ENCODE results near the gene SLC37A3.

Gene SLC37A3

GRCh38 chr7:140297192-140297591 lies 101.1 kb downstream of the SLC37A3 start:
- Histone ChIP-seq H2BK5ac (ENCODE audit: low read length) (no peak overlapping the region), H4K91ac (ENCODE audit: low read depth, low read length, poor library complexity) (no peak overlapping the region), H3K4me2 (ENCODE audit: insufficient read depth, low read length, poor library complexity, severe bottlenecking) (no peak overlapping the region), H2BK15ac (ENCODE audit: low read length) (no peak overlapping the region), H3K4me1 (ENCODE audit: control insufficient read depth in 2 of 2, insufficient read depth in 1 of 2, low read depth in 1 of 2, low read length in 2 of 2) (peaks cover 0 to 3% of the 10 kb centered on the region in 2 donors), H3K4ac (ENCODE audit: low read length) (no peak overlapping the region), H3K18ac (ENCODE audit: low read length) (no peak overlapping the region), H3K9me3 (replicated peaks in 1 of 2; ENCODE audit: control insufficient read depth in 2 of 2, insufficient read depth in 1 of 2, low read depth in 1 of 2, low read length in 2 of 2) (no peaks in the 10 kb centered on the region), H3K27ac (replicated peaks; ENCODE audit: low read length) (no peak overlapping the region), H3K79me1 (ENCODE audit: low read depth, low read length) (no peaks in the 10 kb centered on the region), H3K14ac (ENCODE audit: low read length) (no peak overlapping the region), H2BK120ac (ENCODE audit: low read depth, low read length) (no peak overlapping the region), H3K23ac (ENCODE audit: low read depth, low read length, poor library complexity) (no peak overlapping the region), H3K27me3 (ENCODE audit: control insufficient read depth in 3 of 3, insufficient read depth in 3 of 3, low read depth in 1 of 3, low read length in 3 of 3) (no peaks in the 10 kb centered on the region), H3K4me3 (ENCODE audit: low read length in 2 of 2) (no peak overlapping the region), H3K36me3 (replicated peaks in 1 of 2; ENCODE audit: control insufficient read depth in 2 of 2, insufficient read depth in 2 of 2, low read length in 2 of 2) (no peaks in the 10 kb centered on the region), H3K9ac (ENCODE audit: low read depth, low read length, poor library complexity) (no peak overlapping the region), H2AFZ (ENCODE audit: low read length) (no peak overlapping the region), H4K8ac (ENCODE audit: low read depth, low read length) (no peak overlapping the region), H2AK5ac (ENCODE audit: low read depth, low read length) (no peak overlapping the region), H2BK12ac (ENCODE audit: low read length) (no peak overlapping the region)
- no peak for DNase-seq (ENCODE audit: low spot score)
- no CpG with 5 or more reads among the region's 6 CpGs for WGBS, 2 donors (ENCODE audit: extremely low coverage in 2 of 2, insufficient read length in 2 of 2, insufficient replicate concordance in 1 of 2)

- Histone ChIP-seq H3K79me1 (ENCODE audit: low read depth, low read length) (no peaks in the 10 kb centered on the region), H3K14ac (ENCODE audit: low read length) (no peak overlapping the region), H3K36me3 (replicated peaks in 1 of 2; ENCODE audit: control insufficient read depth in 2 of 2, insufficient read depth in 2 of 2, low read length in 2 of 2) (no peaks in the 10 kb centered on the region), H4K91ac (ENCODE audit: low read depth, low read length, poor library complexity) (no peak overlapping the region), H3K4me2 (ENCODE audit: insufficient read depth, low read length, poor library complexity, severe bottlenecking) (no peak overlapping the region), H3K27me3 (ENCODE audit: control insufficient read depth in 3 of 3, insufficient read depth in 3 of 3, low read depth in 1 of 3, low read length in 3 of 3) (no peaks in the 10 kb centered on the region), H3K18ac (ENCODE audit: low read length) (no peak overlapping the region), H3K4me1 (ENCODE audit: control insufficient read depth in 2 of 2, insufficient read depth in 1 of 2, low read depth in 1 of 2, low read length in 2 of 2) (peaks cover 0 to 3% of the 10 kb centered on the region in 2 donors), H2BK5ac (ENCODE audit: low read length) (no peak overlapping the region), H4K8ac (ENCODE audit: low read depth, low read length) (no peak overlapping the region), H3K9me3 (replicated peaks in 1 of 2; ENCODE audit: control insufficient read depth in 2 of 2, insufficient read depth in 1 of 2, low read depth in 1 of 2, low read length in 2 of 2) (no peaks in the 10 kb centered on the region), H2AFZ (ENCODE audit: low read length) (no peak overlapping the region), H2BK12ac (ENCODE audit: low read length) (no peak overlapping the region), H3K9ac (ENCODE audit: low read depth, low read length, poor library complexity) (no peak overlapping the region), H3K23ac (ENCODE audit: low read depth, low read length, poor library complexity) (no peak overlapping the region), H2BK120ac (ENCODE audit: low read depth, low read length) (no peak overlapping the region), H3K27ac (replicated peaks; ENCODE audit: low read length) (no peak overlapping the region), H2BK15ac (ENCODE audit: low read length) (no peak overlapping the region), H3K4me3 (ENCODE audit: low read length in 2 of 2) (no peak overlapping the region), H3K4ac (ENCODE audit: low read length) (no peak overlapping the region), H2AK5ac (ENCODE audit: low read depth, low read length) (no peak overlapping the region)
- no peak for DNase-seq (ENCODE audit: low spot score)
- WGBS, 2 donors (ENCODE audit: extremely low coverage in 2 of 2, insufficient read length in 2 of 2, insufficient replicate concordance in 1 of 2), result no CpG with 5 or more reads among the region's 8 CpGs
Measured at GRCh38 chr7:140295224-140295738, 103.0 kb downstream of the SLC37A3 start.

GRCh38 chr7:140294454-140294853 lies 103.9 kb downstream of the SLC37A3 start:
- Histone ChIP-seq H2BK12ac (ENCODE audit: low read length) (no peak overlapping the region), H3K27ac (replicated peaks; ENCODE audit: low read length) (no peak overlapping the region), H3K9me3 (replicated peaks in 1 of 2; ENCODE audit: control insufficient read depth in 2 of 2, insufficient read depth in 1 of 2, low read depth in 1 of 2, low read length in 2 of 2) (no peaks in the 10 kb centered on the region), H2AK5ac (ENCODE audit: low read depth, low read length) (no peak overlapping the region), H3K14ac (ENCODE audit: low read length) (no peak overlapping the region), H2BK120ac (ENCODE audit: low read depth, low read length) (no peak overlapping the region), H3K4me3 (ENCODE audit: low read length in 2 of 2) (no peak overlapping the region), H3K9ac (ENCODE audit: low read depth, low read length, poor library complexity) (no peak overlapping the region), H4K91ac (ENCODE audit: low read depth, low read length, poor library complexity) (no peak overlapping the region), H4K8ac (ENCODE audit: low read depth, low read length) (no peak overlapping the region), H3K23ac (ENCODE audit: low read depth, low read length, poor library complexity) (no peak overlapping the region), H2AFZ (ENCODE audit: low read length) (no peak overlapping the region), H2BK15ac (ENCODE audit: low read length) (no peak overlapping the region), H3K36me3 (replicated peaks in 1 of 2; ENCODE audit: control insufficient read depth in 2 of 2, insufficient read depth in 2 of 2, low read length in 2 of 2) (no peaks in the 10 kb centered on the region), H3K18ac (ENCODE audit: low read length) (no peak overlapping the region), H3K27me3 (ENCODE audit: control insufficient read depth in 3 of 3, insufficient read depth in 3 of 3, low read depth in 1 of 3, low read length in 3 of 3) (no peaks in the 10 kb centered on the region), H3K79me1 (ENCODE audit: low read depth, low read length) (no peaks in the 10 kb centered on the region), H3K4ac (ENCODE audit: low read length) (no peak overlapping the region), H3K4me1 (ENCODE audit: control insufficient read depth in 2 of 2, insufficient read depth in 1 of 2, low read depth in 1 of 2, low read length in 2 of 2) (peaks cover 0 to 3% of the 10 kb centered on the region in 2 donors), H3K4me2 (ENCODE audit: insufficient read depth, low read length, poor library complexity, severe bottlenecking) (no peak overlapping the region), H2BK5ac (ENCODE audit: low read length) (no peak overlapping the region)
- WGBS, 2 donors (ENCODE audit: extremely low coverage in 2 of 2, insufficient read length in 2 of 2, insufficient replicate concordance in 1 of 2), result no CpG with 5 or more reads among the region's 2 CpGs
- no peak for DNase-seq (ENCODE audit: low spot score)

- WGBS, 2 donors (ENCODE audit: extremely low coverage in 2 of 2, insufficient read length in 2 of 2, insufficient replicate concordance in 1 of 2), result no CpG with 5 or more reads among the region's 31 CpGs
- Histone ChIP-seq H3K27me3 (ENCODE audit: control insufficient read depth in 3 of 3, insufficient read depth in 3 of 3, low read depth in 1 of 3, low read length in 3 of 3) (no peaks in the 10 kb centered on the region), H2BK12ac (ENCODE audit: low read length) (no peak overlapping the region), H3K27ac (replicated peaks; ENCODE audit: low read length) (no peak overlapping the region), H2BK120ac (ENCODE audit: low read depth, low read length) (no peak overlapping the region), H3K79me1 (ENCODE audit: low read depth, low read length) (no peaks in the 10 kb centered on the region), H2BK5ac (ENCODE audit: low read length) (no peak overlapping the region), H3K4ac (ENCODE audit: low read length) (no peak overlapping the region), H3K23ac (ENCODE audit: low read depth, low read length, poor library complexity) (no peak overlapping the region), H4K8ac (ENCODE audit: low read depth, low read length) (no peak overlapping the region), H3K14ac (ENCODE audit: low read length) (no peak overlapping the region), H2AFZ (ENCODE audit: low read length) (no peak overlapping the region), H4K91ac (ENCODE audit: low read depth, low read length, poor library complexity) (no peak overlapping the region), H3K4me2 (ENCODE audit: insufficient read depth, low read length, poor library complexity, severe bottlenecking) (no peak overlapping the region), H3K9ac (ENCODE audit: low read depth, low read length, poor library complexity) (no peak overlapping the region), H3K9me3 (replicated peaks in 1 of 2; ENCODE audit: control insufficient read depth in 2 of 2, insufficient read depth in 1 of 2, low read depth in 1 of 2, low read length in 2 of 2) (no peaks in the 10 kb centered on the region), H3K4me3 (ENCODE audit: low read length in 2 of 2) (no peak overlapping the region), H3K4me1 (ENCODE audit: control insufficient read depth in 2 of 2, insufficient read depth in 1 of 2, low read depth in 1 of 2, low read length in 2 of 2) (peaks cover 0 to 3% of the 10 kb centered on the region in 2 donors), H3K18ac (ENCODE audit: low read length) (no peak overlapping the region), H2BK15ac (ENCODE audit: low read length) (no peak overlapping the region), H2AK5ac (ENCODE audit: low read depth, low read length) (no peak overlapping the region), H3K36me3 (replicated peaks in 1 of 2; ENCODE audit: control insufficient read depth in 2 of 2, insufficient read depth in 2 of 2, low read length in 2 of 2) (no peaks in the 10 kb centered on the region)
- DNase-seq (ENCODE audit: low spot score), result no peak
Measured at GRCh38 chr7:140292438-140292837, 105.9 kb downstream of the SLC37A3 start.
